HepG2 (cell line): ENCODE measurements around the gene TP53AIP1.

Source experiments
- AKAP8 ChIP-seq: sonication (generic); formaldehyde crosslinking; IDR thresholded peaks from 2 replicates; pipeline ENCODE4 v1.5.1; 2020; ENCODE audit warnings: mild to moderate bottlenecking, missing genetic modification reagents
- MTF2 ChIP-seq: sonication (generic); formaldehyde crosslinking; IDR thresholded peaks from 2 replicates; pipeline ENCODE4 v1.5.0; 2020; ENCODE audit warnings: missing genetic modification reagents, borderline replicate concordance
- POLR2A ChIP-seq, 2 experiments: IDR thresholded peaks; 2 replicates each; pipeline ENCODE4 v1.6.1; 2011; ENCODE audit warnings: low read depth in 2 of 2, low read length in 2 of 2, mild to moderate bottlenecking in 1 of 2, moderate library complexity in 1 of 2; ENCODE audit not compliant: insufficient read depth in 1 of 2
- ZBTB20 ChIP-seq: sonication (generic); formaldehyde crosslinking; IDR thresholded peaks from 2 replicates; pipeline ENCODE4 v1.8.1; 2023; ENCODE audit warnings: missing genetic modification reagents, low read depth, mild to moderate bottlenecking, borderline replicate concordance
- ZNF274 ChIP-seq: sonication (generic); formaldehyde crosslinking; IDR thresholded peaks from 2 replicates; pipeline ENCODE4 v1.5.1; 2020; ENCODE audit warnings: mild to moderate bottlenecking, missing genetic modification reagents
- ZNF792 ChIP-seq: IDR thresholded peaks from 2 replicates; pipeline ENCODE4 v1.6.1; 2016
- TF ChIP-seq, protein P1 (sequence below): sonication (generic); formaldehyde crosslinking; IDR thresholded peaks from 2 replicates; pipeline ENCODE4 v1.4.0; 2020; ENCODE audit warnings: missing genetic modification reagents
- TF ChIP-seq, protein P2 (sequence below): sonication (generic); formaldehyde crosslinking; IDR thresholded peaks from 2 replicates; pipeline ENCODE4 v1.5.0; 2020; ENCODE audit warnings: mild to moderate bottlenecking, missing genetic modification reagents, moderate library complexity

DNA sequence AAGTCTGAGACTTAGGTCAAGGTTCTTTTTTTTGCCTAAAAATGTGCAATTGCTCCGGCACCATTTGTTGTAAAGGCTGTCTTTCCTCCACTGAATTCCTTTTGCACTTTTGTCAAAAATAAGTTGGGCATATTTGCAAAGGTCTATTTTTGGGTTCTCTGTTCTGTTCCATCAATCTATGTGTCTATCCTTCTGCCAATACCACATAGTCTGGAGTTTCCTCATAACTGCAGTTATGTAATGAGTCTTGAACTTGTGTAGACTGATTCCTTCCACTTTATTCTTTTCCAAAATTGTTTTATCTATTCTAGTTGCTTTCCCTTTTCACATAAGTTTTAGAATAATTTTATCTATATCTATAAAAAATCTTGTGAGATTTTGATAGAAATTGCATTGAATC is 44.8 kb downstream of the TP53AIP1 start:
- TF ChIP-seq AKAP8 (CRISPR knock-in tag) (no peak), POLR2A (IDR thresholded peaks at IDR 0.05; ENCODE audit: insufficient read depth in 1 of 2, low read depth in 2 of 2, low read length in 2 of 2) (no peak), MTF2 (no peak), ZNF792 (CRISPR knock-in tag) (no peak), ZBTB20 (CRISPR knock-in tag) (no peak), ZNF274 (no peak)
- TF ChIP-seq, protein P1, sequence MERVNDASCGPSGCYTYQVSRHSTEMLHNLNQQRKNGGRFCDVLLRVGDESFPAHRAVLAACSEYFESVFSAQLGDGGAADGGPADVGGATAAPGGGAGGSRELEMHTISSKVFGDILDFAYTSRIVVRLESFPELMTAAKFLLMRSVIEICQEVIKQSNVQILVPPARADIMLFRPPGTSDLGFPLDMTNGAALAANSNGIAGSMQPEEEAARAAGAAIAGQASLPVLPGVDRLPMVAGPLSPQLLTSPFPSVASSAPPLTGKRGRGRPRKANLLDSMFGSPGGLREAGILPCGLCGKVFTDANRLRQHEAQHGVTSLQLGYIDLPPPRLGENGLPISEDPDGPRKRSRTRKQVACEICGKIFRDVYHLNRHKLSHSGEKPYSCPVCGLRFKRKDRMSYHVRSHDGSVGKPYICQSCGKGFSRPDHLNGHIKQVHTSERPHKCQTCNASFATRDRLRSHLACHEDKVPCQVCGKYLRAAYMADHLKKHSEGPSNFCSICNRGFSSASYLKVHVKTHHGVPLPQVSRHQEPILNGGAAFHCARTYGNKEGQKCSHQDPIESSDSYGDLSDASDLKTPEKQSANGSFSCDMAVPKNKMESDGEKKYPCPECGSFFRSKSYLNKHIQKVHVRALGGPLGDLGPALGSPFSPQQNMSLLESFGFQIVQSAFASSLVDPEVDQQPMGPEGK: no peak
- TF ChIP-seq, protein P2, sequence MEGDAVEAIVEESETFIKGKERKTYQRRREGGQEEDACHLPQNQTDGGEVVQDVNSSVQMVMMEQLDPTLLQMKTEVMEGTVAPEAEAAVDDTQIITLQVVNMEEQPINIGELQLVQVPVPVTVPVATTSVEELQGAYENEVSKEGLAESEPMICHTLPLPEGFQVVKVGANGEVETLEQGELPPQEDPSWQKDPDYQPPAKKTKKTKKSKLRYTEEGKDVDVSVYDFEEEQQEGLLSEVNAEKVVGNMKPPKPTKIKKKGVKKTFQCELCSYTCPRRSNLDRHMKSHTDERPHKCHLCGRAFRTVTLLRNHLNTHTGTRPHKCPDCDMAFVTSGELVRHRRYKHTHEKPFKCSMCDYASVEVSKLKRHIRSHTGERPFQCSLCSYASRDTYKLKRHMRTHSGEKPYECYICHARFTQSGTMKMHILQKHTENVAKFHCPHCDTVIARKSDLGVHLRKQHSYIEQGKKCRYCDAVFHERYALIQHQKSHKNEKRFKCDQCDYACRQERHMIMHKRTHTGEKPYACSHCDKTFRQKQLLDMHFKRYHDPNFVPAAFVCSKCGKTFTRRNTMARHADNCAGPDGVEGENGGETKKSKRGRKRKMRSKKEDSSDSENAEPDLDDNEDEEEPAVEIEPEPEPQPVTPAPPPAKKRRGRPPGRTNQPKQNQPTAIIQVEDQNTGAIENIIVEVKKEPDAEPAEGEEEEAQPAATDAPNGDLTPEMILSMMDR (CRISPR knock-in tag): no peak
